AG04449 (cell line): ENCODE data around the gene STING1.
A peak's percentile ranks its signal among the peaks of the same experiment; 100 is the strongest.
"Not testable (repeated sequence)": the region's sequence is repeated elsewhere in the genome, so short reads cannot be mapped to it uniquely, and the experiment has no call there.

ENCODE experiments used
- CTCF ChIA-PET: fragments of 350-600 bp; formaldehyde crosslinking; extraction: SDS; loops from one replicate; lab custom pipeline; 2021; ENCODE audit warnings: antibody characterized with exemption; lab: Yijun Ruan, JAX
- POLR2A ChIA-PET: fragments of 400-600, 350-600 bp; formaldehyde crosslinking; extraction: SDS; loops from one replicate; lab custom pipeline; 2020; ENCODE audit warnings: antibody characterized with exemption, inconsistent platforms; lab: Yijun Ruan, JAX
- DNase-seq: peaks from one replicate; pipeline ENCODE4 v3.0.0-alpha.2; 2010; ENCODE audit warnings: low read depth, low spot score
- H3K4me3 ChIP-seq: 2 replicates; pipeline ENCODE4 v1.5.1; 2011; ENCODE audit warnings: low read depth, mild to moderate bottlenecking, control low read depth, low read length
- TF ChIP-seq, protein P1 (sequence below): IDR thresholded peaks from one replicate; pipeline ENCODE4 v1.5.1; 2011; ENCODE audit warnings: mild to moderate bottlenecking, moderate library complexity, low read length, control low read depth, inconsistent platforms; ENCODE audit not compliant: insufficient read depth; ENCODE audit errors: missing control alignments

Gene STING1

DNA sequence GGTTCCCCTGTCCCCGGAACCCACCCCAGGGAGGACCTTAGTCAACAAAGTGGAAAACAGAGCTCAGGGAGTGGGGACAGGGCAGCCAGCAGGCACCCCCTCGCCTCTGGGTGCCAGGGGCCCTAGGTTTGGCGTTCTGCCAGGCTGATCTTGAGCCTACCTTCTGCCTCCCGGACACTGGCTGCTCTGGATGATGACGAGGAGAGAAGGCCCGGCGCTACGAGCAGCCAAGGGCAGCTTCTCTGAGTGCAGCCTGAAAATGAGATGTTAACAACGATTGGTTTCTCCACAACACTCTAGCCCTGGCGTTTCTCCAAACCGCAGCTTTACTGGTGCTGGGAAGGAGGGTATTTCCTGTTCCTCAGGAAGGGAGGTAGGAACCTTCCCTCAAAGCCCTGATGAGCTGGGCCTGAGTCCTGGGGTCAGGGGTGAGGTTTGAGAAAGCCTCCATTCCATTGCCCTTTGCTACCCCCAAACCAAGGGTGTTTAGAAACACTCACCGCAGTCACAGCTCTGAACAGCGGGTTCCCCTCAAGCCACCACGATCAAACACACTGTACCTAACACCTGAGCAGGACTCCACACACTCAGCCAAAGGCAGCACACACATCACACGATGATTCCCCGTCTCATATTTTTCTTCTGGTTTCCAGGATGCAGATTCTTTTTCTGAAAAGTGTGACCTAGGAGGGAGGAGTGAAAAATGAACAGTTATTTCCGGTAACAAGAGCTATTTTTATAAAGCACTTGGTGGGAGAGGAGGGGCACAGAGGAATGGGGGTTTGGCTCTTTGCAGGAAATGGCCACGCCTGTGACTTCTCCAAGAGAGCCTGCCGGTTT is at the start of gene STING1:
Gene STING1, minus strand, starts transcription at position 709 of the 840 bp plus-strand sequence. CDS start 1,054 bp downstream, outside the sequence.
- peak; percentile 87 for DNase-seq
- POLR2A ChIA-PET, result interaction anchor here (0.7 to 1.4 kb wide), 7 partner anchors 12 to 78 kb away, joined by 3 to 11 read pairs (median 5); partner anchors contain the start of genes DNAJC18 and UBE2D2
- H3K4me3 ChIP-seq, result peak within 1 kb of the TSS; percentile 71
- CTCF ChIA-PET, result interaction anchor here (0.8 to 2.0 kb wide), 15 partner anchors 9 to 78 kb away, joined by 3 to 17 read pairs (median 4); partner anchors contain the start of genes DNAJC18, ECSCR and SMIM33
- TF ChIP-seq, protein P1, sequence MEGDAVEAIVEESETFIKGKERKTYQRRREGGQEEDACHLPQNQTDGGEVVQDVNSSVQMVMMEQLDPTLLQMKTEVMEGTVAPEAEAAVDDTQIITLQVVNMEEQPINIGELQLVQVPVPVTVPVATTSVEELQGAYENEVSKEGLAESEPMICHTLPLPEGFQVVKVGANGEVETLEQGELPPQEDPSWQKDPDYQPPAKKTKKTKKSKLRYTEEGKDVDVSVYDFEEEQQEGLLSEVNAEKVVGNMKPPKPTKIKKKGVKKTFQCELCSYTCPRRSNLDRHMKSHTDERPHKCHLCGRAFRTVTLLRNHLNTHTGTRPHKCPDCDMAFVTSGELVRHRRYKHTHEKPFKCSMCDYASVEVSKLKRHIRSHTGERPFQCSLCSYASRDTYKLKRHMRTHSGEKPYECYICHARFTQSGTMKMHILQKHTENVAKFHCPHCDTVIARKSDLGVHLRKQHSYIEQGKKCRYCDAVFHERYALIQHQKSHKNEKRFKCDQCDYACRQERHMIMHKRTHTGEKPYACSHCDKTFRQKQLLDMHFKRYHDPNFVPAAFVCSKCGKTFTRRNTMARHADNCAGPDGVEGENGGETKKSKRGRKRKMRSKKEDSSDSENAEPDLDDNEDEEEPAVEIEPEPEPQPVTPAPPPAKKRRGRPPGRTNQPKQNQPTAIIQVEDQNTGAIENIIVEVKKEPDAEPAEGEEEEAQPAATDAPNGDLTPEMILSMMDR, result no peak

DNA sequence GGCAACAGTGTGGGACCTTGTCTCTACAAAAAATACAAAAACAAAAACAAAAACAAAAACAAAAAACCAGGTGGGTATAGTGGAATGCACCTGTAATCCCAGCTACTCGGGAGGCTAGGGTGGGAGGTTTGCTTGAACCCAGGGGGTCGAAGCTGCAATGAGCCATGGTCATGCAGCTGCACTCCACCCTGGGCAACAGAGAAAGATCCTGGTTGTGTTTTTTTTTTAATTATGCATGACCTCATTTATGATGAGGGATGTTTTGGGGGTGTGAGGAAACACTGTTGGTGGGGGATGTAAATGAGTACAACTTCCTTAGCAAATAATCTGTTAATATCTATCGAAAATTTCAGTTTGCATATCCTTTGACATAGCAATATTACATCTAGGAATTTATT is 49.2 kb upstream of the STING1 start:
- H3K4me3 ChIP-seq, result no peak overlapping the region
- no peak for DNase-seq
- TF ChIP-seq, protein P1, result no peak
- POLR2A ChIA-PET, result no interaction called here
- CTCF ChIA-PET, result interaction anchor here (2.8 kb wide), 1 partner anchor 14 kb away, joined by 9 read pairs; no protein-coding TSS in a partner anchor

DNA sequence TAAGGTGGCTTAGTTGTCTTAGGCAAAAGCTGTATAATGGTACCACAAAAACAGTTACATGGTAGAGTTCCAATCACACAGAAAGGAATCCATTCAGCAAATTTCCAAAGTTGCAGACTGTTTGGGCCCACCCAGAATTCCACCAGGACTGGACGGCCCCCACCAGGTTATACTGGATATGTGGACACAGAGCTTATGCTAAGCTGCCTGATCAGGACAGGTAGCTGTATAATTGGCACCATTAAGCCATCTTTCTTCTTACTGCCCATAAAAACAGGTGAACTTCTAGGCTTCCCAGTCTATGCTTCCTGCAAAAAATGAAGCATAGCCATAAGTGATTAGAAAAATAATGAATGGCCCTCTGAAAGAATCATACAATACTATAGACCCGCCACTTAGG is 47.5 kb upstream of the STING1 start:
- CTCF ChIA-PET, result interaction anchor here (1.4 to 2.2 kb wide), 2 partner anchors 10 to 12 kb away, joined by 4 to 10 read pairs; no protein-coding TSS in a partner anchor
- H3K4me3 ChIP-seq, POLR2A ChIA-PET, DNase-seq: not testable (repeated sequence)

DNA sequence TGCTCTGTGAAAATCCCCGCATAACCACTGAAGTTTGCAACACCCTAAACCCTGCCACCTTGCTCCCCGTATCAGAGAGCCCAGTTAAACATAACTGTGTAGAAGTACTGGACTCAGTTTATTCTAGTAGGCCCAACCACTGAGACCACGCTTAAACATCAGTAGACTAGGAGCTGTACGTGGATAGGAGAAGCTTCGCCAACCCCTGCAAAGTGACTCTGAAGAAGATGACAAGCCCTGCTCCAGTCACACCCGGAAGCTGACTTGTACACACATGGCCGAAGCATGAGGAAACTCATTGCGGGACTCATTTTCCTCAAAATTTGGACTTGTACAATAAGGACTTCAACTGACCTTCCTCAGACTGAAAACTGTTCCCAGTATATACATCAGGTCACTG is 46.1 kb upstream of the STING1 start:
- H3K4me3 ChIP-seq, POLR2A ChIA-PET, DNase-seq: not testable (repeated sequence)
- CTCF ChIA-PET, result interaction anchor here (0.9 to 2.2 kb wide), 4 partner anchors 9 to 93 kb away, joined by 4 to 10 read pairs (median 4); no protein-coding TSS in a partner anchor

DNA sequence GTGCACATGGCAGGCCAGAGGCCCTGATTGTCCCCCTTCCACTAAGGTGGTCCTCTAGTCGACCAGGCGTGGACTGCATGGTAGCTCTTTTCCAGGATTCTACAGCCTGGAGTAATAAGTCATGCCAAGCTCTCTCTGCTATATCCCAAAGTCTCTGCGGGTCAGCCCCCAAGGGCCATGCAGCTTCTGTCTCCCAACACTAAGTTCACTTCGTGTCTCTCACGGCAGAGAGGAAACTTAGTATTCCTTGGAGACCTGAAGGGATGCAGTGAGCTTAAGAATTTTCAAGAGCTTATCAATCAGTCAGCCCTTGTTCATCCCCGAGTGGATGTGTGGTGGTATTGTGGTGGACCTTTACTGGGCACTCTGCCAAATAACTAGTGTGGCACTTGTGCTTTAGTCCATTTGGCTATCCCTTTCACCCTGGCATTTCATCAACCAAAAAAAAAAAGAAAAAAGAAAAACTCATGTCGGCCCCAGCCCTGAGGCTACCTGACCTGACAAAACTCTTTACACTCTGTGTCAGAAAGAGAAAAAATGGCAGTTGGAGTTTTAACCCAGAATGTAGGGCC is 45.4 kb upstream of the STING1 start:
- DNase-seq, H3K4me3 ChIP-seq, POLR2A ChIA-PET: not testable (repeated sequence)
- CTCF ChIA-PET, result interaction anchor here (0.9 to 2.2 kb wide), 4 partner anchors 8 to 105 kb away, joined by 3 to 10 read pairs (median 4); no protein-coding TSS in a partner anchor

DNA sequence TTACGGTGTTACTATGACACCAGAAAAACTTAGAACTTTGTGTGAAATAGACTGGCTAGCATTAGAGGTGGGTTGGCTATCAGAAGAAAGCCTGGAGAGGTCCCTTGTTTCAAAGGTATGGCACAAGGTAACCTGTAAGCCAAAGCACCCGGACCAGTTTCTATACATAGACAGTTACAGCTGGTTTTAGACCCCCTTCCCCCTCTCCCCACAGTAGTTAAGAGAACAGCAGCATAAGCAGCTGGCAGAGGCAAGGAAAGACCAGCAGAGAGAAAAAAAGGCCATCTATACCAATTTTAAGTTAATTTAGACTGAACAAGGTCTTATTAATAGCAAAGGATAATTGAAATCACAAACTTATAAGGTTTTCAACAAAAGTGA is 44.5 kb upstream of the STING1 start:
- POLR2A ChIA-PET, DNase-seq, H3K4me3 ChIP-seq: not testable (repeated sequence)
- CTCF ChIA-PET, result interaction anchor here (1.3 kb wide), 1 partner anchor 104 kb away, joined by 3 read pairs; no protein-coding TSS in a partner anchor

DNA sequence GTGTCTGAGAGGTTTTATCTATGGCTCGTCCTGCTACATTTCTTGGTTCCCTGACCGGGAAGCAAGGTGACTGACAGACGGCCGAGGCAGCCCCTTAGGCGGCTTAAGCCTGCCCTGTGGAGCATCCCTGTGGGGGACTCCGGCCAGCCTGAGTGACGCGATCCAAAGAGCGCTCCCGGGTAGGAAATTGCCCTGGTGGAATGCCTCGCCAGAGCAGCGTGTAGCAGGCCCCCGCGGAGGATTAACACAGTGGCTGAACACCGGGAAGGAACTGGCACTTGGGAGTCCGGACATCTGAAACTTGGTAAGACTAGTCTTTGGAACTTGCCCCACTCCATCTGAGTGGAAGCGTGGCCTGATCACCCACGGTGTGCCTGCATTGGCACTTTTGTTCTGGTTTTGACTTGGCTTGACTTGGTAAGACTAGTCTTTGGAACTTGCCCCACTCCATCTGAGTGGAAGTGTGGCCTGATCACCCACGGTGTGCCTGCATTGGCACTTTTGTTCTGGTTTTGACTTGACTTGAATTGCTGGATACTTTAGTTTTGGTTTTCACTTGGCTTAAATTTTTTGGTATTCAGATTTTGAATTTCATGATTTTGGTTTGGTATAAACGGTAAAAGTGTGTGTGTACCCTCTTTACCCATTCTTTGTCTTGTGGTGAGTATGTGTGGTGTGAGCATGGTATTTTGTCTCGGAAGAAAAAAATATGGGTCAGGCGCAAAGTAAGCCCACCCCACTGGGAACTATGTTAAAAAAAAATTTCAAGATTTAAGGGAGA is 43.9 kb upstream of the STING1 start:
- DNase-seq, H3K4me3 ChIP-seq, POLR2A ChIA-PET: not testable (repeated sequence)
- CTCF ChIA-PET, result interaction anchor here (1.3 kb wide), 1 partner anchor 104 kb away, joined by 3 read pairs; no protein-coding TSS in a partner anchor

DNA sequence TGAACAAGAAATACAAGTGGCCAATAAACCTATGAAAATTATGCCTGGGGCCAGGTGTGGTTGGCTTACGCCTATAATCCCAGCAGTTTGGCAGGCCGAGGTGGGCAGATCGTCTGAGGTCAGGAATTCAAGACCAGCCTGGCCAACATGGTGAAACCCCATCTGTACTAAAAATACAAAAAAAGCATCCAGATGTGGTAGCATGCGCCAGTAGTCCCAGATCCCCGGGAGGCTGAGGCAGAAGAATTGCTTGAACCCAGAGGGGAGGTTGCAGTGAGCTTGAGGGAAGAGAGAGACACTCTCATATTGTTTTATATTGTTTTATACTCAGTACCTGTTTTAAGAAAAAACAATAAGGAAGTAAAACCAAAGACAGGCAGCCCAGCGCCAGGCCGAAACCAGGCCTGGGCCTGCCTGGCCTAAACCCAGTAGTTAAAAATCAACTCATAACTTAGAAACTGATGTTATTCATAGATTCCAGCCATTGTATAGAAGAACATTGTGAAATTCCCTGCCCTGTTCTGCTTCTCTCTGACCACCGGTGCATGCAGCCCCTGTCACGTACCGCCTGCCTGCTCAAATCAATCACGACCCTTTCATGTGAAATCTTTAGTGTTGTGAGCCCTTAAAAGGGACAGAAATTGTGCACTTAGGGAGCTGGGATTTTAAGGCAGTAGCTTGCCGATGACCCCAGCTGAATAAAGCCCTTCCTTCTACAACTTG is 43.2 kb upstream of the STING1 start:
- H3K4me3 ChIP-seq, DNase-seq, POLR2A ChIA-PET: not testable (repeated sequence)
- CTCF ChIA-PET, result interaction anchor here (1.2 to 5.4 kb wide), 3 partner anchors 10 to 240 kb away, joined by 3 to 23 read pairs (median 4); no protein-coding TSS in a partner anchor
